Stimulated activated naive B cell treated with anti-CD40 and anti-IgM and Interleukin-4, amounts not matched to agents 10 μg/mL and 1 μg/mL and 100 μg/mL, for 72 hours (primary cell): Measurements from ENCODE around the gene IFT52.
"Not testable (repeated sequence)": the region's sequence is repeated elsewhere in the genome, so short reads cannot be mapped to it uniquely, and the experiment has no call there.

Experiments used
- ATAC-seq, 2 donors: fragments of 150-1000 bp; cut with Tn5 transposase; replicated peaks; 2 replicates each; pipeline ENCODE4 v1.10.0; 2021; ENCODE audit warnings: moderate library complexity in 1 of 2
- DNase-seq: peaks from one replicate; pipeline ENCODE4 v3.0.0; 2021
- H3K27ac Mint-ChIP-seq: one replicate; pipeline ENCODE4 v1.8.0; 2022; ENCODE audit warnings: mild to moderate bottlenecking, mixed read lengths
- H3K27me3 Mint-ChIP-seq, 2 donors: one replicate each; pipeline ENCODE4 v1.8.0; 2022; ENCODE audit warnings: mixed read lengths in 2 of 2
- H3K36me3 Mint-ChIP-seq, 2 donors: one replicate each; pipeline ENCODE4 v1.8.0; 2022; ENCODE audit warnings: mixed read lengths in 2 of 2, mild to moderate bottlenecking in 1 of 2
- H3K4me1 Mint-ChIP-seq, 2 donors: one replicate each; pipeline ENCODE4 v1.8.0; 2022; ENCODE audit warnings: mixed read lengths in 2 of 2, mild to moderate bottlenecking in 1 of 2
- H3K4me3 Mint-ChIP-seq, 2 donors: one replicate each; pipeline ENCODE4 v1.8.0; 2022; ENCODE audit warnings: mild to moderate bottlenecking in 2 of 2, mixed read lengths in 2 of 2, moderate library complexity in 1 of 2
- H3K9me3 Mint-ChIP-seq, 2 donors: one replicate each; pipeline ENCODE4 v1.8.0; 2022; ENCODE audit warnings: mixed read lengths in 2 of 2, mild to moderate bottlenecking in 1 of 2

The IFT52 gene

GRCh38 chr20:43579861-43580793, 10.6 kb upstream of the IFT52 start:
- DNase-seq (no peak), ATAC-seq (no peak)
- H3K27me3 Mint-ChIP-seq, result no peaks in the 10 kb centered on the region
- H3K9me3 Mint-ChIP-seq, result no peaks in the 10 kb centered on the region
- H3K36me3 Mint-ChIP-seq, result no peaks in the 10 kb centered on the region
- no peaks in the 10 kb centered on the region for H3K4me1 Mint-ChIP-seq
- no peak overlapping the region for H3K27ac Mint-ChIP-seq
- H3K4me3 Mint-ChIP-seq, result no peak overlapping the region

GRCh38 chr20:43583133-43583864, 7.4 kb upstream of the IFT52 start:
- ATAC-seq (no peak), DNase-seq (no peak)
- Mint-ChIP-seq H3K27me3 (peaks cover 0 to 6% of the 10 kb centered on the region in 2 donors), H3K36me3 (no peaks in the 10 kb centered on the region), H3K4me1 (no peaks in the 10 kb centered on the region), H3K4me3 (no peak overlapping the region), H3K9me3 (no peaks in the 10 kb centered on the region), H3K27ac (no peak overlapping the region)

GRCh38 chr20:43583982-43584432, 6.7 kb upstream of the IFT52 start:
- no peak for DNase-seq
- peaks cover 0 to 6% of the 10 kb centered on the region in 2 donors for H3K27me3 Mint-ChIP-seq
- H3K36me3 Mint-ChIP-seq, result no peaks in the 10 kb centered on the region
- H3K9me3 Mint-ChIP-seq, result no peaks in the 10 kb centered on the region
- H3K27ac Mint-ChIP-seq, result no peak overlapping the region
- no peak for ATAC-seq
- H3K4me1 Mint-ChIP-seq, result no peaks in the 10 kb centered on the region
- H3K4me3 Mint-ChIP-seq, result no peak overlapping the region

GRCh38 chr20:43584448-43585136, 6.1 kb upstream of the IFT52 start:
- Mint-ChIP-seq H3K36me3 (no peaks in the 10 kb centered on the region), H3K9me3 (no peaks in the 10 kb centered on the region), H3K27me3 (peaks cover 0 to 6% of the 10 kb centered on the region in 2 donors), H3K27ac (no peak overlapping the region), H3K4me3 (no peak overlapping the region), H3K4me1 (peaks cover 0 to under 1% of the 10 kb centered on the region in 2 donors)
- ATAC-seq (no peak), DNase-seq (no peak)

- no peaks in the 10 kb centered on the region for H3K36me3 Mint-ChIP-seq
- H3K27me3 Mint-ChIP-seq, result peaks cover 0 to 6% of the 10 kb centered on the region in 2 donors
- H3K4me3 Mint-ChIP-seq, result no peak overlapping the region
- no peaks in the 10 kb centered on the region for H3K9me3 Mint-ChIP-seq
- H3K4me1 Mint-ChIP-seq, result peaks cover 6 to 17% of the 10 kb centered on the region in 2 donors
- DNase-seq (no peak), ATAC-seq (no peak)
- H3K27ac Mint-ChIP-seq, result no peak overlapping the region
Observed at GRCh38 chr20:43586641-43587040, 4.1 kb upstream of the IFT52 start.

- not testable (repeated sequence) for H3K4me3 Mint-ChIP-seq, ATAC-seq, H3K27ac Mint-ChIP-seq, H3K27me3 Mint-ChIP-seq, DNase-seq, H3K36me3 Mint-ChIP-seq, H3K9me3 Mint-ChIP-seq
- peaks cover 6 to 18% of the 10 kb centered on the region in 2 donors for H3K4me1 Mint-ChIP-seq
Observed at GRCh38 chr20:43588526-43588925, 2.2 kb upstream of the IFT52 start.

- peak; percentile 2 to 4 for ATAC-seq
- Mint-ChIP-seq H3K4me1 (peaks cover 6 to 18% of the 10 kb centered on the region in 2 donors), H3K27me3 (peaks cover 0 to 6% of the 10 kb centered on the region in 2 donors), H3K9me3 (no peaks in the 10 kb centered on the region), H3K4me3 (peak overlapping the region; percentile 94 to 97), H3K27ac (peak overlapping the region; percentile 96), H3K36me3 (peaks cover 7 to 9% of the 10 kb centered on the region in 2 donors)
- peak; percentile 3 for DNase-seq
Observed at GRCh38 chr20:43590036-43590391, 723 bp upstream of the IFT52 start.

GRCh38 chr20:43601960-43602359, 11.2 kb downstream of the IFT52 start:
- not testable (repeated sequence) for DNase-seq, ATAC-seq, H3K9me3 Mint-ChIP-seq, H3K4me1 Mint-ChIP-seq, H3K27ac Mint-ChIP-seq, H3K27me3 Mint-ChIP-seq, H3K4me3 Mint-ChIP-seq
- peaks cover 17 to 42% of the 10 kb centered on the region in 2 donors for H3K36me3 Mint-ChIP-seq

- Mint-ChIP-seq H3K4me1 (no peaks in the 10 kb centered on the region), H3K27me3 (no peaks in the 10 kb centered on the region), H3K36me3 (peaks cover 21 to 37% of the 10 kb centered on the region in 2 donors), H3K27ac (no peak overlapping the region), H3K9me3 (no peaks in the 10 kb centered on the region), H3K4me3 (no peak overlapping the region)
- no peak for DNase-seq
- no peak for ATAC-seq
Observed at GRCh38 chr20:43603124-43603523, 12.4 kb downstream of the IFT52 start.

- Mint-ChIP-seq H3K27me3 (no peaks in the 10 kb centered on the region), H3K27ac (no peak overlapping the region), H3K4me3 (no peak overlapping the region), H3K4me1 (no peaks in the 10 kb centered on the region), H3K9me3 (no peaks in the 10 kb centered on the region), H3K36me3 (peaks cover 21 to 33% of the 10 kb centered on the region in 2 donors)
- ATAC-seq, result no peak
- no peak for DNase-seq
Observed at GRCh38 chr20:43605715-43606114, 15.0 kb downstream of the IFT52 start.

- not testable (repeated sequence) for DNase-seq, H3K4me3 Mint-ChIP-seq, H3K27ac Mint-ChIP-seq, H3K27me3 Mint-ChIP-seq, ATAC-seq, H3K9me3 Mint-ChIP-seq, H3K4me1 Mint-ChIP-seq
- peaks cover 22 to 31% of the 10 kb centered on the region in 2 donors for H3K36me3 Mint-ChIP-seq
Observed at GRCh38 chr20:43607278-43607677, 16.5 kb downstream of the IFT52 start.

GRCh38 chr20:43631598-43631997, 40.9 kb downstream of the IFT52 start:
- no peak overlapping the region for H3K4me3 Mint-ChIP-seq
- H3K36me3 Mint-ChIP-seq, result peaks cover 25 to 41% of the 10 kb centered on the region in 2 donors
- no peaks in the 10 kb centered on the region for H3K27me3 Mint-ChIP-seq
- ATAC-seq (no peak), DNase-seq (no peak)
- H3K27ac Mint-ChIP-seq, result no peak overlapping the region
- H3K9me3 Mint-ChIP-seq, result no peaks in the 10 kb centered on the region
- no peaks in the 10 kb centered on the region for H3K4me1 Mint-ChIP-seq

GRCh38 chr20:43636429-43636828, 45.7 kb downstream of the IFT52 start:
- ATAC-seq, result no peak
- H3K4me1 Mint-ChIP-seq, result no peaks in the 10 kb centered on the region

GRCh38 chr20:43642548-43642947, 51.8 kb downstream of the IFT52 start:
- Mint-ChIP-seq H3K27me3 (no peaks in the 10 kb centered on the region), H3K9me3 (no peaks in the 10 kb centered on the region), H3K27ac (no peak overlapping the region), H3K36me3 (peaks cover 16 to 28% of the 10 kb centered on the region in 2 donors), H3K4me3 (no peak overlapping the region), H3K4me1 (no peaks in the 10 kb centered on the region)
- DNase-seq (no peak), ATAC-seq (no peak)

More at GRCh38 chr20:43636429-43636828, 45.7 kb downstream of the IFT52 start:
- Mint-ChIP-seq H3K4me3 (no peak overlapping the region), H3K27me3 (no peaks in the 10 kb centered on the region), H3K9me3 (no peaks in the 10 kb centered on the region), H3K27ac (no peak overlapping the region), H3K36me3 (peaks cover 25 to 43% of the 10 kb centered on the region in 2 donors)
- no peak for DNase-seq
